ENCODE measurements around the gene RMND1.
"Not testable (repeated sequence)": the region's sequence is repeated elsewhere in the genome, so short reads cannot be mapped to it uniquely, and the experiment has no call there.

Gene RMND1

DNA sequence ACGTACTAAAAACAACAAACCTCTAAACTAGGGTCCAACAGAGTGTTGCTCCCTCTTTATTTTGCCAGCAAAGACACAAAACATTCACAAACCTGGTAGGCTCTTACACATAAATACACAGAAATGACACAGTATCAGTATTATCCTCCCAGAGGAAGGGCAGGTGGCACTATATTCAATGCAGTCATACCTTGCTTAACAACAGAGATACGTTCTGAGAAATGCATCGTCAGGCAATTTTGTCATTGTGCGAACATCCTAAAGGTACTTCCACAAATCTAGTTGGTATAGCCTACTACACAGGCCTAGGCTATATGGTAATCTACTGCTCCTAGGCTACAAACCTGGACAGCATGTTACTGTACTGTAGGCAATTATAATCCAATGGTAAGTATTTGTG, 70.2 kb downstream of the RMND1 start:
- no peak for DNase-seq

- DNase-seq, result no peak
These were observed 71.1 kb downstream of the RMND1 start for GRCh38 chr6:151380848-151381205.

DNA sequence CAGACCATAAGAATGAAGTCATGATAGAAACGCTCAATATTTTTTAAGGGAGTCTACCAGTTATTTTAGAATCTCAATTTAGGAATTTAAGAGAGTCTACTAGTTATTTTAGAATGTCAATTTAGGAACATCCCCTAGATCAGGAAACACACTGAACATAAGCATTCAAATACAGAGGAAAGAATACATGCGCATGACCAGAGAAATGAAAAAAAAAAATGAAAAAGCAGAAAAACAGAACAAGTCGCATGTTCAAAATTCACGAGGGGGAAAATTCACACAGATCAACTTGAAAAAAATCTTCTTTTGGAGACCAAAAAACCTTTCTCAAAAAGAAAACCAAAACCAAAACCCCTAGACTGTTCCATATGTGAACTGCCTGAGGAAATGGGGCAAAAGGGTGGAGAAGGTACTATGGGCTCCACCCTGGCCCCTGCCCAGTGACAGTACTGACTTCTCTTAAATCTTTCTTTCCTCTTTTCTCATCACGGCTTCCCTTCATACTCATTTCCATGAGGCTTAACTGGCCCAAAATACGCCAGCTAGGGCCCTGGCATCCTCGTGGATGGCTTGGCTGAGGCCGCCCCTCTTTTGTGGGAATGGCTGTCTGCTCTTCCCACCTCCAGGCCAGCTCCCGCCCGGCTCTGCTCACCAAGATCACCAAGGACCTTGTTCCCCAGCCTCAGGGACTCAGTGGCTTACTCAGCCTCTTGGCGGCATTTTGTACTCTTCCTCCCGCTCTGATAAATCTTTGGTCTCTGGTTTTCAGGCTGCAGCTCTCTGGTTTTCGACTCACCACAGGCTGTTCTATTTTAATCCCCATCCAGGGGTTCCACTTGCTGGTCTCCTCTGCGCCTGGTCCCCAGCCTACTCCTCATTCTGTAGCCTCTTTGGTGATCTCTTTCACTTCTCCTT, 71.7 kb downstream of the RMND1 start:
- no peak for DNase-seq

DNA sequence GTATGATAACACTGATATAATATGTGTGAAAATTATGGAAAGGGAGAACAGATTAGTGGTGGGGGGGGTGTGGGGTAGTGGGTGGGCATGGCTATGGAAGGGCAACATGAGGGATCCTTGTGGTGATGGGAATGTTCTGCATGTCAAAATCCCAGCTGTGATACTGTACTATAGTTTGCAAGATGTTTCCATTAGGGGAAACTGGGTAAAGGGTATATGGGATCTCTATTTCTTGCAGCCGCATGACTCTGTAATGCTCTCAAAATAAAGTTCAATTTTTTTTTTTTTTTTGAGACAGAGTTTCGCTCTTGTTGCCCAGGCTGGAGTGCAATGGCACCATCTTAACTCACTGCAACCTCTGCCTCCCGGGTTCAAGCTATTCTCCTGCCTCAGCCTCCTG, 74.8 kb downstream of the RMND1 start:
- DNase-seq, result no peak

- DNase-seq, result no peak
These were observed 75.5 kb downstream of the RMND1 start for GRCh38 chr6:151376440-151376839.

DNA sequence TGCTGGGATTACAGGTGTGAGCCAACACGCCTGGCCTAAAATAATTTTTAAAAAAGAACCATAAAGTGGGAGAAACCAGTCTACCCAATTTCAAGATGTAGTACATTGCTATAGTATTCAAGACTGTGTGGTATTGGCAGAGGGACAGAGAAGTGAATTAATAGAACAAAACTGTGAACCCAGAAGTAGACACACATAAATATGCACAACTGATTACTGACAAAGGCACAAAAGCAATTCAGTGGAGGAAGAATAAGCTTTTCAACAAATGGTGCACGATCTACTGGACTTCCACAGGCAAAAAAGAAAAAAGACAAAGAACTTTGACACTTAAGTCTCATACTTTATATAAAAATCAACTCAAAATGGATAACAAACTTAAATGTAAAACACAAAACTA, 76.1 kb downstream of the RMND1 start:
- DNase-seq, result no peak

- no peak for DNase-seq
These were observed 77.8 kb downstream of the RMND1 start for GRCh38 chr6:151374036-151374683.

GRCh38 chr6:151372164-151372563, 79.8 kb downstream of the RMND1 start:
- no peak for DNase-seq

DNA sequence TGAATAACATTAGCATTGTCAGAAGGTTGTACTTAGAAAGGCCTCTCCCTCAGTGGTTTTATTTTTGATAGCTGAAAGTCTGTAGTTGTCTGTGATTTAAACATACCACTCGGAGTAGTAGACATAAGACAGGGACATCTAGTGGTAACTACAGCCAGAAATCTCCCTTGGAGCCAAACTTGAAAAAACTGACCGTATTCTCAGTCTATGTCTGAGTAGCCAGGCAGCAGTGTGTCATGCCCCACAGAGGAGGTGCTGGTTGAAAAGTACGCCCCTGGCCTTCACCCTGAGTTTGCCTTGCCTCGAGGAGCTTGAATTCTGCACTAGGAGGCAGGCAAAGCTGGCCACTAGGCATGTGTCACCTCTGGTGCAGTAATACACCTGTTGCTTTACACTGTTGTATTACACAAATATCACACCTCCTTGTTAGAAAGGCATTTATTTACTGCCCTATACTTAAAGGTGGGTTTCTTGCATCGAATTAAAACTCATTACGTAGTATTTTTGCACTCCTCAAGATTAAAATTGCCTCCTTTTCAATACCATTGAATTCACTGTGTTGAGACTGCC, 81.3 kb downstream of the RMND1 start:
- DNase-seq, result no peak

- no peak for DNase-seq
These were observed 86.7 kb downstream of the RMND1 start for GRCh38 chr6:151365233-151365632.

DNA sequence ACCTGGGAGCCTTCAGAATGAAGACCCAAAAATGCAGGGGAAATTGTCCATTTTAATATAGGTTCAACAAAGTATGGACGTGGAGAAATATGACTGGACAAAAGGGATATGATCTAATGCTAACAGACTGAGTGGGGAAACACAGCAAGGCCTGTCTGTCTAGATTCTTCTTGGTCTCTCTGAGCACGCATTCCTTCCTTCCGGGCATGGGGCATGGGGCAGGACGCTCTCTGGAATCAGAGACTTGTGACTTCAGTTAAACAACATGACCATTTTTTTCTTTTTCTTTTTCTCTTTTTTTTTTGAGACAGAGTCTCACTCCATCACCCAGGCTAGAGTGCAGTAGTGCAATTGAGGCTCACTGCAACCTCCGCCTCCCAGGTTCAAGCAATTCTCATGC, 92.4 kb downstream of the RMND1 start:
- DNase-seq, result no peak

DNA sequence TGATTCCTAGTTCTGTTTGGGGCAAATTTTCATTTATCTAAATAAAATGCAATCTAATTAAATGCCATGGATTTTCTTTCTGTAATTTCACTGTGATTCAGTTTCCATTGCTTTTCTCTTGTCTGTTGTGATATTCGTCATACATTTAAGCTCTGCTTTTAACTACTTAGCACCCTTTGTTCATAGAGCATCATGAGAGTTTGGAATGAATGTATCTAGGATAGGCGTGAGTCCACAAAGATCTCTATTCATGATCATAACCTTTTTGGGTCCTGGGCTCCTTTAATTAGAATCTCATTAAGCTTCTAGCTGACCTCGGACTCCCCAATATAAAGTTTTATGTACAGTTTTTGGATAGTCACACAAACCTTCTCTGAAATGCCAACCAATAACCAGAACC, 93.5 kb downstream of the RMND1 start:
- no peak for DNase-seq

- DNase-seq, result no peak
These were observed 94.0 kb downstream of the RMND1 start for GRCh38 chr6:151357758-151358436.

- not testable (repeated sequence) for DNase-seq
These were observed 94.9 kb downstream of the RMND1 start for GRCh38 chr6:151356983-151357382.

Data from stimulated activated CD4-positive, alpha-beta T cell treated with anti-CD3 and anti-CD28 coated beads, Interleukin-2, amount 100 ng/mL, for 48 hours (primary cell).